Neural cell (in vitro differentiated cells): ENCODE measurements around the gene CTSH. TPM values are rescaled to one million over a fixed set of nuclear protein-coding genes. Genes with fewer than 3 reads are reported as not detected.

Experiments used
- H2AFZ ChIP-seq: fragments of 200-600, 300-800 bp; sonication (generic), shearing (Covaris generic); 2 replicates; pipeline ENCODE4 v1.6.0; 2014; ENCODE audit warnings: low read depth, mild to moderate bottlenecking, antibody characterized with exemption, low read length, moderate library complexity
- H3F3A ChIP-seq: fragments of 200-600 bp; shearing (Covaris generic); 2 replicates; pipeline ENCODE4 v1.6.1; 2016; ENCODE audit warnings: mild to moderate bottlenecking, moderate library complexity, mixed read lengths, antibody characterized with exemption, low read length; ENCODE audit not compliant: insufficient read depth, poor library complexity, severe bottlenecking
- H3K27ac ChIP-seq: fragments of 200-600, 300-800 bp; sonication (generic), shearing (Covaris generic); 2 replicates; pipeline ENCODE4 v1.5.1; 2014; ENCODE audit warnings: mild to moderate bottlenecking, low read length, moderate library complexity
- H3K27me3 ChIP-seq: fragments of 300-800, 200-600 bp; sonication (generic), shearing (Covaris generic); 2 replicates; pipeline ENCODE4 v1.6.0; 2014; ENCODE audit warnings: mild to moderate bottlenecking, low read depth, low read length, moderate library complexity; ENCODE audit not compliant: insufficient read depth
- H3K36me3 ChIP-seq: fragments of 300-800, 200-600 bp; sonication (generic), shearing (Covaris generic); 2 replicates; pipeline ENCODE4 v1.5.1; 2014; ENCODE audit warnings: mild to moderate bottlenecking, antibody characterized with exemption, low read length, moderate library complexity; ENCODE audit not compliant: insufficient read depth
- H3K4me2 ChIP-seq: fragments of 300-800, 200-600 bp; sonication (generic), shearing (Covaris generic); 2 replicates; pipeline ENCODE4 v1.6.0; 2014; ENCODE audit warnings: mild to moderate bottlenecking, low read length
- H3K4me3 ChIP-seq: fragments of 300-800, 200-600 bp; sonication (generic), shearing (Covaris generic); 2 replicates; pipeline ENCODE4 v1.5.1; 2014; ENCODE audit warnings: mild to moderate bottlenecking, low read length, moderate library complexity
- H3K79me2 ChIP-seq: fragments of 200-600 bp; shearing (Covaris generic); replicated peaks from 2 replicates; pipeline ENCODE4 v1.6.0; 2014; ENCODE audit warnings: mild to moderate bottlenecking, low read length, moderate library complexity; ENCODE audit not compliant: insufficient read depth
- H3K9ac ChIP-seq: fragments of 300-800, 200-600 bp; sonication (generic), shearing (Covaris generic); 2 replicates; pipeline ENCODE4 v1.6.1; 2016; ENCODE audit warnings: mild to moderate bottlenecking, low read length, mixed read lengths
- H3K9me2 ChIP-seq: fragments of 200-600 bp; shearing (Covaris generic); 2 replicates; pipeline ENCODE4 v1.6.1; 2016; ENCODE audit warnings: mild to moderate bottlenecking, low read length, mixed read lengths; ENCODE audit not compliant: insufficient read depth
- H3K9me3 ChIP-seq: fragments of 200-600, 300-800 bp; sonication (generic), shearing (Covaris generic); 2 replicates; pipeline ENCODE4 v1.6.1; 2016; ENCODE audit warnings: mild to moderate bottlenecking, mixed run types, low read length, moderate library complexity, mixed read lengths
- H4K20me1 ChIP-seq: fragments of 200-600 bp; shearing (Covaris generic); 2 replicates; pipeline ENCODE4 v1.6.1; 2016; ENCODE audit warnings: mild to moderate bottlenecking, mixed run types; ENCODE audit not compliant: insufficient read depth
- CTCF ChIP-seq: fragments of 450-650 bp; IDR thresholded peaks from 2 replicates; pipeline ENCODE4 v1.5.1; 2014; ENCODE audit warnings: antibody characterized with exemption, mild to moderate bottlenecking, moderate library complexity; ENCODE audit not compliant: poor library complexity, severe bottlenecking
- EP300 ChIP-seq: fragments of 450-650 bp; conservative IDR thresholded peaks from 2 replicates; pipeline ENCODE4 v1.6.1; 2014; ENCODE audit warnings: antibody characterized with exemption, mild to moderate bottlenecking, moderate library complexity; ENCODE audit not compliant: poor library complexity, severe bottlenecking
- EZH2 ChIP-seq: fragments of 200-600, 300-800 bp; shearing (Covaris generic), sonication (generic); IDR thresholded peaks from 2 replicates; pipeline ENCODE4 v1.6.1; 2014; ENCODE audit warnings: antibody characterized with exemption, low read length, borderline replicate concordance, mild to moderate bottlenecking; ENCODE audit not compliant: insufficient read depth, poor library complexity, severe bottlenecking
- MXI1 ChIP-seq: fragments of 450-650 bp; conservative IDR thresholded peaks from 2 replicates; pipeline ENCODE4 v1.6.1; 2014; ENCODE audit warnings: antibody characterized with exemption, mild to moderate bottlenecking; ENCODE audit not compliant: poor library complexity, severe bottlenecking
- POLR2AphosphoS5 ChIP-seq: IDR thresholded peaks from 2 replicates; pipeline ENCODE4 v1.6.1; 2012
- RAD21 ChIP-seq: fragments of 450-650 bp; conservative IDR thresholded peaks from 2 replicates; pipeline ENCODE4 v1.6.1; 2014; ENCODE audit warnings: antibody characterized with exemption, mild to moderate bottlenecking, moderate library complexity
- REST ChIP-seq: IDR thresholded peaks from 2 replicates; pipeline ENCODE4 v1.6.1; 2012; ENCODE audit warnings: borderline replicate concordance
- SMC3 ChIP-seq: fragments of 450-650 bp; conservative IDR thresholded peaks from 2 replicates; pipeline ENCODE4 v1.6.1; 2014; ENCODE audit warnings: antibody characterized with exemption, mild to moderate bottlenecking, moderate library complexity; ENCODE audit not compliant: poor library complexity
- TAF1 ChIP-seq: IDR thresholded peaks from 2 replicates; pipeline ENCODE4 v1.6.1; 2012; ENCODE audit warnings: low read depth
- polyA plus RNA-seq: library from polyadenylated mRNA; depleted of rRNA; stranded (reverse); fragments of >200 nt; gene quantifications from 2 replicates; pipeline ENCODE4 v1.2.3, GENCODE V29; 2014

CTSH gene
- polyA plus RNA-seq, 1 donor from 2014 or later, result 3.3 TPM

- Histone ChIP-seq H3K4me2 (no peak overlapping the region), H3K27me3 (no peaks in the 10 kb centered on the region), H3K9ac (no peak overlapping the region), H3K27ac (no peak overlapping the region), H3K79me2 (no peaks in the 10 kb centered on the region), H4K20me1 (no peaks in the 10 kb centered on the region), H3F3A (no peaks in the 10 kb centered on the region), H3K9me2 (no peaks in the 10 kb centered on the region), H3K9me3 (no peaks in the 10 kb centered on the region), H3K4me3 (no peak overlapping the region), H2AFZ (no peak overlapping the region), H3K36me3 (no peaks in the 10 kb centered on the region)
- no peak for TF ChIP-seq TAF1
- no peak for TF ChIP-seq RAD21
- TF ChIP-seq EP300, result no peak
- TF ChIP-seq REST, result no peak
- TF ChIP-seq POLR2AphosphoS5, result no peak
- TF ChIP-seq SMC3, result no peak
- no peak for TF ChIP-seq MXI1
- TF ChIP-seq CTCF, result no peak
- TF ChIP-seq EZH2, result no peak
Measured at GRCh38 chr15:78933187-78933822, 11.5 kb downstream of the CTSH start.

- Histone ChIP-seq H3K9me3 (no peaks in the 10 kb centered on the region), H3K27me3 (no peaks in the 10 kb centered on the region), H2AFZ (no peak overlapping the region), H3K4me3 (no peak overlapping the region), H3K9ac (no peak overlapping the region), H3K4me2 (no peak overlapping the region), H3K27ac (no peak overlapping the region), H3K9me2 (no peaks in the 10 kb centered on the region), H3K79me2 (no peaks in the 10 kb centered on the region), H3K36me3 (no peaks in the 10 kb centered on the region), H3F3A (no peaks in the 10 kb centered on the region), H4K20me1 (no peaks in the 10 kb centered on the region)
- TF ChIP-seq REST (no peak), RAD21 (no peak), TAF1 (no peak), EP300 (no peak), CTCF (no peak), EZH2 (no peak), MXI1 (no peak), POLR2AphosphoS5 (no peak), SMC3 (no peak)
Measured at GRCh38 chr15:78932258-78932808, 12.5 kb downstream of the CTSH start.
